HepG2 (cell line): Measurements from ENCODE around the gene DPF1. TPM values are rescaled to one million over a fixed set of nuclear protein-coding genes. Genes with fewer than 3 reads are reported as not detected.

ENCODE experiments used
- CC2D1A ChIP-seq: sonication (generic); formaldehyde crosslinking; IDR thresholded peaks from 2 replicates; pipeline ENCODE4 v1.8.1; 2023; ENCODE audit warnings: mild to moderate bottlenecking, missing genetic modification reagents
- FOXA1 ChIP-seq, 2 experiments: fragments of 450-650 bp in 1 of 2; sonication (generic) in 1 of 2; formaldehyde crosslinking in 1 of 2; IDR thresholded peaks; 2 replicates each; pipeline versions ENCODE4 v1.4.0 to v1.6.1; 2016 to 2020; ENCODE audit warnings: missing genetic modification reagents in 1 of 2
- MLX ChIP-seq: IDR thresholded peaks from 2 replicates; pipeline ENCODE4 v1.6.1; 2016
- PITX1 ChIP-seq: sonication (generic); formaldehyde crosslinking; IDR thresholded peaks from 2 replicates; pipeline ENCODE4 v1.5.1; 2020; ENCODE audit warnings: mild to moderate bottlenecking, missing genetic modification reagents
- RARA ChIP-seq: IDR thresholded peaks from 2 replicates; pipeline ENCODE4 v1.6.1; 2016; ENCODE audit warnings: missing genetic modification reagents, missing compliant biosample characterization
- REST ChIP-seq, 2 experiments: IDR thresholded peaks; 2 replicates each; pipeline ENCODE4 v1.6.1; 2011 to 2012; ENCODE audit warnings: low read length in 2 of 2, borderline replicate concordance in 1 of 2, low read depth in 1 of 2, mild to moderate bottlenecking in 1 of 2, moderate library complexity in 1 of 2
- RFXAP ChIP-seq: sonication (generic); formaldehyde crosslinking; IDR thresholded peaks from 2 replicates; pipeline ENCODE4 v1.4.0; 2020; ENCODE audit warnings: missing genetic modification reagents, borderline replicate concordance
- TCF7 ChIP-seq: sonication (generic); IDR thresholded peaks from 2 replicates; pipeline ENCODE4 v1.6.1; 2016; ENCODE audit warnings: antibody characterized with exemption, low read depth
- TEAD3 ChIP-seq: optimal IDR thresholded peaks from 2 replicates; pipeline ENCODE3; 2016; ENCODE audit warnings: borderline replicate concordance
- ZFX ChIP-seq: sonication (generic); formaldehyde crosslinking; IDR thresholded peaks from 2 replicates; pipeline ENCODE4 v1.4.0; 2020; ENCODE audit warnings: mild to moderate bottlenecking, low read depth, missing genetic modification reagents, moderate library complexity
- ZNF18 ChIP-seq: sonication (generic); formaldehyde crosslinking; IDR thresholded peaks from 2 replicates; pipeline ENCODE4 v1.8.0; 2022; ENCODE audit warnings: mild to moderate bottlenecking, missing genetic modification reagents; ENCODE audit not compliant: insufficient replicate concordance
- ZNF609 ChIP-seq: sonication (generic); formaldehyde crosslinking; IDR thresholded peaks from 2 replicates; pipeline ENCODE4 v1.4.0; 2020; ENCODE audit warnings: mild to moderate bottlenecking, missing genetic modification reagents, borderline replicate concordance
- ZNF670 ChIP-seq: sonication (generic); formaldehyde crosslinking; IDR thresholded peaks from 2 replicates; pipeline ENCODE4 v1.8.0; 2022; ENCODE audit warnings: mild to moderate bottlenecking, missing genetic modification reagents, borderline replicate concordance
- ZNF788 ChIP-seq: sonication (generic); formaldehyde crosslinking; IDR thresholded peaks from 2 replicates; pipeline ENCODE4 v1.5.0; 2020; ENCODE audit warnings: mild to moderate bottlenecking, missing genetic modification reagents, borderline replicate concordance
- polyA plus RNA-seq, 8 experiments: library from polyadenylated mRNA; depleted of rRNA in 3 of 8; stranded (reverse) in 7 of 8; unstranded in 1 of 8; fragments of >200 nt; fragmentation: Illumina TruSeq in 4 of 8; extraction: Trizol in 4 of 8; gene quantifications; 2 replicates each; pipeline versions ENCODE4 v1.2.1 to v1.2.3, GENCODE V29; 2011 to 2016; ENCODE audit warnings: low read depth in 4 of 8, missing spikeins in 1 of 8, mixed read lengths in 1 of 8; ENCODE audit not compliant: insufficient read depth in 1 of 8
- total RNA-seq, 5 experiments: library from RNA; depleted of rRNA; stranded (reverse); fragments of >200 nt; fragmentation: Illumina TruSeq; extraction: Trizol; gene quantifications; 2 replicates each; pipeline ENCODE4 v1.2.3, GENCODE V29; 2016; ENCODE audit warnings: low read depth in 1 of 5
- TF ChIP-seq, protein P1 (sequence below): sonication (generic); formaldehyde crosslinking; IDR thresholded peaks from 2 replicates; pipeline ENCODE4 v1.4.0; 2020; ENCODE audit warnings: missing genetic modification reagents, borderline replicate concordance

The DPF1 gene
- total and polyA plus RNA-seq, 2 of the 13 experiments (the other 11 are each of a cell fraction or from before 2014, with no cell fraction given), result 1.0 to 3.2 TPM

GRCh38 chr19:38250821-38251563, 27.0 kb upstream of the DPF1 start (continued):
- TF ChIP-seq ZNF670, result no peak
- no peak for TF ChIP-seq FOXA1 (IDR thresholded peaks at IDR 0.05)
- TF ChIP-seq FOXA1 (CRISPR knock-in tag; IDR thresholded peaks at IDR 0.05), result peak; percentile 95
- peak; percentile 17; the same call in 1 of the 2 replicates for TF ChIP-seq PITX1 (CRISPR knock-in tag)
- peak in 1 of 2 experiments; percentile 62; a peak in 1 of 4 replicates for TF ChIP-seq REST (IDR thresholded peaks at IDR 0.05; ENCODE audit: borderline replicate concordance in 1 of 2, low read depth in 1 of 2, low read length in 2 of 2)
- peak; percentile 92 for TF ChIP-seq ZNF609 (CRISPR knock-in tag)
- TF ChIP-seq RFXAP, result no peak
- peak; percentile 93 for TF ChIP-seq RARA (CRISPR knock-in tag)
- peak; percentile 91 for TF ChIP-seq TCF7
- TF ChIP-seq ZNF18 (CRISPR knock-in tag), result no peak
- TF ChIP-seq, protein P1, sequence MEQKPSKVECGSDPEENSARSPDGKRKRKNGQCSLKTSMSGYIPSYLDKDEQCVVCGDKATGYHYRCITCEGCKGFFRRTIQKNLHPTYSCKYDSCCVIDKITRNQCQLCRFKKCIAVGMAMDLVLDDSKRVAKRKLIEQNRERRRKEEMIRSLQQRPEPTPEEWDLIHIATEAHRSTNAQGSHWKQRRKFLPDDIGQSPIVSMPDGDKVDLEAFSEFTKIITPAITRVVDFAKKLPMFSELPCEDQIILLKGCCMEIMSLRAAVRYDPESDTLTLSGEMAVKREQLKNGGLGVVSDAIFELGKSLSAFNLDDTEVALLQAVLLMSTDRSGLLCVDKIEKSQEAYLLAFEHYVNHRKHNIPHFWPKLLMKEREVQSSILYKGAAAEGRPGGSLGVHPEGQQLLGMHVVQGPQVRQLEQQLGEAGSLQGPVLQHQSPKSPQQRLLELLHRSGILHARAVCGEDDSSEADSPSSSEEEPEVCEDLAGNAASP (CRISPR knock-in tag), result peak; percentile 42; the same call in 1 of the 2 replicates
- peak; percentile 42; the same call in 1 of the 2 replicates for TF ChIP-seq ZFX
- TF ChIP-seq CC2D1A (CRISPR knock-in tag), result no peak
- peak; percentile 73; the same call in 1 of the 2 replicates for TF ChIP-seq MLX (CRISPR knock-in tag)
- peak; percentile 73 for TF ChIP-seq TEAD3 (CRISPR knock-in tag)
- peak; percentile 31; the same call in 1 of the 2 replicates for TF ChIP-seq ZNF788
